CD4-positive, CD25-positive, alpha-beta regulatory T cell (primary cell): ENCODE results near the gene CRYBA1. TPM values are rescaled to one million over a fixed set of nuclear protein-coding genes. Genes with fewer than 3 reads are reported as not detected.
"Not testable (repeated sequence)": the region's sequence is repeated elsewhere in the genome, so short reads cannot be mapped to it uniquely, and the experiment has no call there.

Experiments
- ATAC-seq, 2 donors: fragments of 150-1000 bp; cut with Tn5 transposase; one replicate each; pipeline ENCODE4 v1.10.0; 2021; ENCODE audit warnings: low read depth in 2 of 2, moderate number of reproducible peaks in 2 of 2, moderate library complexity in 1 of 2
- DNase-seq, 3 donors: peaks; one replicate each; pipeline versions ENCODE4 v3.0.0 to v3.0.0-alpha.2; 2012 to 2022; ENCODE audit warnings: mixed read lengths in 1 of 3
- H3K27ac ChIP-seq: one replicate; pipeline ENCODE4 v1.7.0; 2013; ENCODE audit warnings: mild to moderate bottlenecking, low read length; ENCODE audit not compliant: insufficient read depth, poor library complexity, severe bottlenecking
- H3K27me3 ChIP-seq: one replicate; pipeline ENCODE4 v1.7.0; 2013; ENCODE audit warnings: low read length; ENCODE audit not compliant: control insufficient read depth, insufficient read depth
- H3K36me3 ChIP-seq: one replicate; pipeline ENCODE4 v1.7.0; 2013; ENCODE audit warnings: mild to moderate bottlenecking, low read length, moderate library complexity; ENCODE audit not compliant: control insufficient read depth, insufficient read depth
- H3K4me1 ChIP-seq: 2 replicates; pipeline ENCODE4 v1.7.0; 2013; ENCODE audit warnings: mild to moderate bottlenecking, low read length; ENCODE audit not compliant: insufficient read depth, control insufficient read depth, poor library complexity, severe bottlenecking
- H3K4me3 ChIP-seq: one replicate; pipeline ENCODE4 v1.7.0; 2013; ENCODE audit warnings: low read depth, mild to moderate bottlenecking, low read length, moderate library complexity
- H3K9me3 ChIP-seq, 2 experiments: 1 replicate in 1 of 2; 2 replicates in 1 of 2; pipeline ENCODE4 v1.7.0; 2013; ENCODE audit warnings: low read length in 2 of 2, mild to moderate bottlenecking in 1 of 2, moderate library complexity in 1 of 2; ENCODE audit not compliant: control insufficient read depth in 2 of 2
- H3K27ac Mint-ChIP-seq, 3 donors: one replicate each; pipeline ENCODE4 v1.8.0; 2020 to 2022; ENCODE audit warnings: mild to moderate bottlenecking in 3 of 3, mixed read lengths in 3 of 3, moderate library complexity in 2 of 3
- H3K27me3 Mint-ChIP-seq: one replicate; pipeline ENCODE4 v1.8.0; 2022; ENCODE audit warnings: mild to moderate bottlenecking, mixed read lengths
- H3K36me3 Mint-ChIP-seq: one replicate; pipeline ENCODE4 v1.8.0; 2020; ENCODE audit warnings: mixed read lengths
- H3K4me1 Mint-ChIP-seq, 4 donors: one replicate each; pipeline ENCODE4 v1.8.0; 2020 to 2022; ENCODE audit warnings: mixed read lengths in 4 of 4, mild to moderate bottlenecking in 1 of 4
- H3K4me3 Mint-ChIP-seq, 4 donors: one replicate each; pipeline ENCODE4 v1.8.0; 2020 to 2022; ENCODE audit warnings: mild to moderate bottlenecking in 4 of 4, mixed read lengths in 4 of 4, moderate library complexity in 3 of 4
- H3K9me3 Mint-ChIP-seq, 7 donors: one replicate each; pipeline ENCODE4 v1.8.0; 2020 to 2022; ENCODE audit warnings: mixed read lengths in 7 of 7, mild to moderate bottlenecking in 3 of 7, moderate library complexity in 2 of 7
- polyA plus RNA-seq, 4 donors: library from polyadenylated mRNA; unstranded; fragments of 300-500 nt; fragmentation: Illumina TruSeq; gene quantifications; one replicate each; pipeline ENCODE4 v1.2.3, GENCODE V29; 2021
- total RNA-seq: library from RNA; stranded (reverse); gene quantifications from one replicate; pipeline ENCODE4 v1.2.3, GENCODE V29; 2022

The CRYBA1 gene
- total and polyA plus RNA-seq, 5 donors from 2014 or later, result not detected

DNA sequence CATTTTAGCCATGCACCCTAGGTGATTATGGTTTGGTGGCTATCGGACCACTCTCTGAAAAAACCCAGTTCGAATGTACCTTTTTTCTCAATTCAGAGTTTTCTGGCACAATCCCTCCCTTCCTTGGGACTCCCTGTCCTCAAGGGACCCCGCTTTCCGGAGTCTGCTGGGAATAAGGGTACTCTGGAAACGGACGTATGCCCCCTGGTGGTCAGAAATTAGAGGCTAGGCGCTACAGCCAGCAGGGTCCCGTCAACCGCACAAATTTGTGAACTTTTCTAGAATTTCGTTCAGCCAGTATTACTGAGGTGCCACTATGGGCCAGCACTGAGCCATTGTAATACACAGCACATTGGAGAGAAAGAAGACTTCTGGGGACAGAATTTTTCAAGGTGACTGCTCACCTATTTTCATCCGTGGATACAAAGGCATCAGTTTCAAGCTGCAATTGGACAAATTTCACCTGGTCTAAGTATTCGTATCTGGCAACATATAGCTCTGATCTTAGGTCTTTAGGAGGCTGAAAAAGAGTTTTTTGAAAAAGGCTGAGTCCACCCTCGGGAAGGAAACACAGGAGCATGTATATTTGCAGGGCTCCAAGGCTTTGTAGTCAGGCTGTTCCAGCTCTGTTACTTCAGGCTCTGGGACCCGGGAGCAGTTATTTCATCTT, 27.1 kb upstream of the CRYBA1 start:
- no peak overlapping the region for H3K27ac ChIP-seq
- no peak overlapping the region for H3K4me3 ChIP-seq
- H3K4me1 ChIP-seq, result no peaks in the 10 kb centered on the region
- no peaks in the 10 kb centered on the region for H3K9me3 ChIP-seq
- Mint-ChIP-seq H3K4me3 (no peak overlapping the region), H3K4me1 (peaks cover 0 to 8% (median 5%) of the 10 kb centered on the region in 4 donors), H3K27ac (no peak overlapping the region), H3K27me3 (peaks cover 9% of the 10 kb centered on the region), H3K36me3 (no peaks in the 10 kb centered on the region), H3K9me3 (peaks cover 0 to 4% (median 0%) of the 10 kb centered on the region in 7 donors)
- peak; percentile 58 to 74 (median 67) for DNase-seq
- peak; percentile 83 to 86 for ATAC-seq
- no peaks in the 10 kb centered on the region for H3K36me3 ChIP-seq
- H3K27me3 ChIP-seq, result no peaks in the 10 kb centered on the region

DNA sequence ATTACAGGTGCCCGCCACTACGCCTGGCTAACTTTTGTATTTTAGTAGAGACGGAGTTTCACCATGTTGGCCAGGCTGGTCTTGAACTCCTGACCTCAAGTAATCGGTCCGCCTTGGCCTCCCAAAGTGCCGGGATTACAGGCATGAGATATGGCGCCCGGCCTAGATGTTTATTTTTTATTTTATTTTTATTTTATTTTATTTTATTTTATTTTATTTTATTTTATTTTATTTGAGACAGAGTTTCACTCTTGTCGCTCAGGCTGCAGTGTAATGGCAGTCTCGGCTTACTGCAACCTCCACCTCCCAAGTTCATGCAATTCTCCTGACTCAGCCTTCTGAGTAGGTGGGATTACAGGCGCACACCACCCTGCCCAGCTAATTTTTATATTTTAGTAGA, 25.3 kb upstream of the CRYBA1 start:
- DNase-seq, H3K27me3 ChIP-seq, H3K4me3 ChIP-seq, ATAC-seq, H3K27ac ChIP-seq, H3K9me3 ChIP-seq, H3K36me3 Mint-ChIP-seq, H3K4me1 ChIP-seq, H3K9me3 Mint-ChIP-seq, H3K36me3 ChIP-seq, H3K27ac Mint-ChIP-seq, H3K4me3 Mint-ChIP-seq: not testable (repeated sequence)
- Mint-ChIP-seq H3K27me3 (peaks cover 12% of the 10 kb centered on the region), H3K4me1 (peaks cover 0 to 12% (median 6%) of the 10 kb centered on the region in 4 donors)

DNA sequence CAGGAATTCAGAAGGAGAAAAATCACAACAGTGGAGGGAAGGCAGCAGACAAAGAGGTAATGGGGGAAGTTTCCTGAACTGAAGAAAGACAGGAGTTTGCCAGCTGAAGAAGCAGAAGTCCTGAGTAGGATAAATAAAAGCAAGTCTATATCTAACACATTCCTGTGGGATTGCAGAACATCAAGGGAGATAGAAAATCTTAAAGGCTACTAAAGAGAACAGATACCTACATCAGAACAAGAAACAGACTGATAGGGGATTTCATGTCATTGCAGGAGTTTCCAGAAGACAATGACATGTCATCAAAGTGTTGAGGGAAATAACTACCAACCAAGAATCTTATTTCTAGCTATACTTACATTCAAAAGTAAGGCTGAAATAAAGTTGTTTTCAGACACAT, 21.3 kb upstream of the CRYBA1 start:
- Histone ChIP-seq H3K4me1 (no peaks in the 10 kb centered on the region), H3K27me3 (no peaks in the 10 kb centered on the region), H3K27ac (no peak overlapping the region), H3K4me3 (no peak overlapping the region), H3K36me3 (no peaks in the 10 kb centered on the region), H3K9me3 (no peaks in the 10 kb centered on the region)
- no peak for ATAC-seq
- Mint-ChIP-seq H3K9me3 (peaks cover 0 to 1% (median 0%) of the 10 kb centered on the region in 7 donors), H3K27me3 (peaks cover 12% of the 10 kb centered on the region), H3K4me3 (no peak overlapping the region), H3K27ac (no peak overlapping the region), H3K4me1 (peaks cover 0 to 12% (median 0%) of the 10 kb centered on the region in 4 donors), H3K36me3 (no peaks in the 10 kb centered on the region)
- DNase-seq, result no peak

DNA sequence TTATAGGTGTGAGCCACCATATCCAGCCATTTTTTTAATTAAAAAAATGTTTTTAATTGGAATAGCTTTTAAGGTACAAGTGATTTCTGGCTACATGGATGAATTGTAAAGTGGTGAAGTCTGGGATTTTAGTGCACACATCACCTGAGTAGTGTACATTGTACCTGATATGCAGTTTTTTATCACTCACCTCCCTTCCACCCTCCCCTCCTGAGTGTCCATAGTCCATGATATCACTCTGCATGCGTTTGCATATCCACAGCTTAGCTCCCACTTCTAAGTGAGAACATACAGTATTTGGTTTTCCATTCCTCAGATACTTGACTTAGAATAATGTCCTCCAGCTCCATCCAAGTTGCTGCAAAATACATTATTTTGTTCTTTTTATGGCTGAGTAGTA, 13.4 kb upstream of the CRYBA1 start:
- H3K4me3 Mint-ChIP-seq, result no peak overlapping the region
- peaks cover 3% of the 10 kb centered on the region for H3K36me3 Mint-ChIP-seq
- peaks cover 0 to 1% (median 0%) of the 10 kb centered on the region in 7 donors for H3K9me3 Mint-ChIP-seq
- no peak overlapping the region for H3K27ac ChIP-seq
- no peaks in the 10 kb centered on the region for H3K9me3 ChIP-seq
- H3K4me1 Mint-ChIP-seq, result peaks cover 0 to 2% (median 0%) of the 10 kb centered on the region in 4 donors
- H3K27ac Mint-ChIP-seq, result no peak overlapping the region
- no peaks in the 10 kb centered on the region for H3K36me3 ChIP-seq
- no peaks in the 10 kb centered on the region for H3K27me3 Mint-ChIP-seq
- no peaks in the 10 kb centered on the region for H3K27me3 ChIP-seq
- no peak for DNase-seq
- no peak overlapping the region for H3K4me3 ChIP-seq
- no peak for ATAC-seq
- H3K4me1 ChIP-seq, result no peaks in the 10 kb centered on the region

DNA sequence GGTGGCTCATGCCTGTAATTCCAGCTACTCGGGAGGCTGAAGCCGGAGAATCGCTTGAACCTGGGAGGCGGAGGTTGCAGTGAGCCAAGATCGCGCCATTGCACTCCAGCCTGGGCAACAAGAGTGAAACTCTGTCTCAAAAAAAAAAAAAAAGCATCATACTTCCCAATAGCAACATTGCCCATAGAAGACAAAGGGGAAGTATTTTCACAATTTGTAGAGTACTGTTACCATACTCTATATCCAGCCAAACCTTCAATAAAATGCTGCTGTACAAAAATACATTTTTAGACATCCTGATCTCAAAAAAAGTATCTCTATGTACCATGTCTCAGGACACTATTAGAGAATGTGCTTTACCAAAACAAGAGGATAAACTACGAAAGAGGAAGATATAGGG, 11.7 kb upstream of the CRYBA1 start:
- not testable (repeated sequence) for H3K27ac Mint-ChIP-seq, H3K4me1 ChIP-seq, H3K27me3 ChIP-seq, H3K27me3 Mint-ChIP-seq, H3K36me3 ChIP-seq, H3K9me3 ChIP-seq, DNase-seq, ATAC-seq, H3K9me3 Mint-ChIP-seq, H3K27ac ChIP-seq, H3K4me3 ChIP-seq, H3K4me3 Mint-ChIP-seq, H3K4me1 Mint-ChIP-seq, H3K36me3 Mint-ChIP-seq

DNA sequence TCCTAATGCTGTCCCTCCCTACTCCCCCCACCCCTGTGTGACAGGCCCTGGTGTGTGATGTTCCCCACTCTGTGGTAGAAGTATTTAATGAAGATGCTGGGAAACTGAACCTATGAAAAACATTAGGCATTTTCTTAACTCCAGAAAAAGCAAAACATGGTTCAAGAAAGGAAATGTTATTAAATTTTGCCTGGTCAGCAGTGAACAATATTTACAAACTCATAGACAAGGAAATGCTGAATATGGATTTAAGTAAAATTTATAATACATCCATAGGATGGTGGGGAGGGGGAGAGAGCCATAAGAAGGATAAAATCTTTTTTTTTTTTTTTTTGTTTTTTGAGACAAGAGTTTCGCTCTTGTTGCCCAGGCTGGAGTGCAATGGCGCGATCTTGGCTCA, 10.8 kb upstream of the CRYBA1 start:
- no peaks in the 10 kb centered on the region for H3K27me3 ChIP-seq
- no peaks in the 10 kb centered on the region for H3K9me3 ChIP-seq
- Mint-ChIP-seq H3K4me1 (peaks cover 0 to 2% (median 0%) of the 10 kb centered on the region in 4 donors), H3K9me3 (peaks cover 0 to 1% (median 0%) of the 10 kb centered on the region in 7 donors), H3K27me3 (no peaks in the 10 kb centered on the region), H3K27ac (no peak overlapping the region), H3K36me3 (peaks cover 3% of the 10 kb centered on the region), H3K4me3 (no peak overlapping the region)
- ATAC-seq, result no peak
- H3K4me1 ChIP-seq, result no peaks in the 10 kb centered on the region
- H3K4me3 ChIP-seq, result no peak overlapping the region
- H3K36me3 ChIP-seq, result no peaks in the 10 kb centered on the region
- no peak overlapping the region for H3K27ac ChIP-seq
- no peak for DNase-seq

DNA sequence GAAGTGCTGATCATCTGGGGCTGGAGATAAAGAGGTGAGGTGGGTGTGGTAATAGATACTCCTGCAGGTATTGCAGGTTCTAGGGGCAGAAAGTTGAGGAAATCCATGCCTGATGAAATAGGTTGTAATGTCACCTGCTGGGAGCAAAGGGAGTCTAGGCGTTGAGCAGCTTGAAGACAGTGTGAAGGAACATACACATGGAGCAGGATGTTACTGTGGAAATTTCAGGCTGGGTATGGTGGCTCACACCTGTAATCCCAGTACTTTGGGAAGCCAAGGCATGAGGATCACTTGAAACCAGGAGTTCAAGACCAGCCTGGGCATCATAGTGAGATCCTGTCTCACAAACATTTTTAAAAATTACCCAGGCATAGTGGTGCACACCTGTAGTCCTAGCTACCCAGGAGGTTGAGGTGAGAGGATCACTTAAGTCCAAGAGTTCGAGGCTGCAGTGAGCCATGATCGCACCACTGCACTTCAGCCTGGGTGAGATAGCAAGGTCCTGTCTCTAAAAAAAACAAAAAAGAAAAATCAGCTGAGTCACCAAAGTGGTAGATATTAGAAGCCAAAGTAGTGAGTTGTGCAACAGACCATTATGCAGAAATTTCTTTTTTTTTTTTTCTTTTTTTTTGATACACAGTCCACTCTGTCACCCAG, 9.1 kb upstream of the CRYBA1 start:
- Histone ChIP-seq H3K36me3 (no peaks in the 10 kb centered on the region), H3K27ac (no peak overlapping the region), H3K27me3 (no peaks in the 10 kb centered on the region), H3K4me1 (no peaks in the 10 kb centered on the region), H3K4me3 (no peak overlapping the region), H3K9me3 (no peaks in the 10 kb centered on the region)
- no peak for ATAC-seq
- H3K4me1 Mint-ChIP-seq, result peaks cover 0 to 2% (median 0%) of the 10 kb centered on the region in 4 donors
- no peak overlapping the region for H3K27ac Mint-ChIP-seq
- peaks cover 0 to 1% (median 0%) of the 10 kb centered on the region in 7 donors for H3K9me3 Mint-ChIP-seq
- H3K36me3 Mint-ChIP-seq, result peaks cover 3% of the 10 kb centered on the region
- DNase-seq, result no peak
- no peak overlapping the region for H3K4me3 Mint-ChIP-seq
- no peaks in the 10 kb centered on the region for H3K27me3 Mint-ChIP-seq
